GM19463 (cell line): ENCODE results near the gene FPR1.

Source experiments
- ATAC-seq: cut with Tn5 transposase; IDR thresholded peaks from one replicate; pipeline ENCODE4 v1.9.1; 2021; ENCODE audit warnings: mild to moderate bottlenecking, moderate library complexity; ENCODE audit not compliant: unreplicated experiment

FPR1 gene

GRCh38 chr19:51751655-51752054 lies at the start of gene FPR1:
TSS of gene FPR1 (minus strand) at chr19:51751878. CDS start at chr19:51746994, 4,884 bp downstream.
- no peak for ATAC-seq

GRCh38 chr19:51800473-51801244 lies 49.0 kb upstream of the FPR1 start:
- no peak for ATAC-seq

- ATAC-seq = no peak
Observed at GRCh38 chr19:51799774-51800472, 48.2 kb upstream of the FPR1 start.

GRCh38 chr19:51799034-51799773 lies 47.5 kb upstream of the FPR1 start:
- no peak for ATAC-seq

- ATAC-seq = no peak
Observed at GRCh38 chr19:51798062-51798461, 46.4 kb upstream of the FPR1 start.

- no peak for ATAC-seq
Observed at GRCh38 chr19:51797480-51797879, 45.8 kb upstream of the FPR1 start.

- no peak for ATAC-seq
Observed at GRCh38 chr19:51796195-51796679, 44.6 kb upstream of the FPR1 start.

GRCh38 chr19:51794885-51795490 lies 43.3 kb upstream of the FPR1 start, which contains the start of gene FPR3:
TSS of gene FPR3 (plus strand) at chr19:51795157. CDS start at chr19:51823749, 28,592 bp downstream.
- no peak for ATAC-seq

GRCh38 chr19:51793994-51794393 lies 42.3 kb upstream of the FPR1 start:
- no peak for ATAC-seq

- no peak for ATAC-seq
Observed at GRCh38 chr19:51792932-51793331, 41.3 kb upstream of the FPR1 start.

GRCh38 chr19:51789061-51789795 lies 37.5 kb upstream of the FPR1 start:
- ATAC-seq = no peak

- no peak for ATAC-seq
Observed at GRCh38 chr19:51788029-51788428, 36.4 kb upstream of the FPR1 start.

GRCh38 chr19:51786646-51787494 lies 35.2 kb upstream of the FPR1 start:
- ATAC-seq = no peak

GRCh38 chr19:51784922-51785690 lies 33.4 kb upstream of the FPR1 start:
- no peak for ATAC-seq

- no peak for ATAC-seq
Observed at GRCh38 chr19:51784109-51784785, 32.6 kb upstream of the FPR1 start.

- no peak for ATAC-seq
Observed at GRCh38 chr19:51783372-51783771, 31.7 kb upstream of the FPR1 start.

GRCh38 chr19:51781999-51782398 lies 30.3 kb upstream of the FPR1 start:
- ATAC-seq = no peak

- no peak for ATAC-seq
Observed at GRCh38 chr19:51780270-51780669, 28.6 kb upstream of the FPR1 start.
